Loucy (cell line): Measurements from ENCODE around the gene MYT1.
A peak's percentile ranks its signal among the peaks of the same experiment; 100 is the strongest.

ENCODE experiments used
- H2AFZ ChIP-seq: fragments of 200-600 bp; sonication (generic); 2 replicates; pipeline ENCODE4 v1.6.0; 2016; ENCODE audit warnings: antibody characterized with exemption, mild to moderate bottlenecking, low read length, moderate library complexity
- H3F3A ChIP-seq: fragments of 200-600 bp; 2 replicates; pipeline ENCODE4 v1.6.0; 2016; ENCODE audit warnings: antibody characterized with exemption, low read depth, mild to moderate bottlenecking
- H3K27me3 ChIP-seq: fragments of 200-600 bp; sonication (generic); 2 replicates; pipeline ENCODE4 v1.6.1; 2014; ENCODE audit warnings: low read length, mild to moderate bottlenecking; ENCODE audit not compliant: insufficient read depth, poor library complexity, severe bottlenecking
- H3K36me3 ChIP-seq: fragments of 200-600 bp; sonication (generic); 2 replicates; pipeline ENCODE4 v1.6.1; 2016; ENCODE audit warnings: low read length; ENCODE audit not compliant: insufficient read depth
- H3K4me1 ChIP-seq: fragments of 200-600 bp; sonication (generic); 2 replicates; pipeline ENCODE4 v1.5.1; 2014; ENCODE audit warnings: low read length, mild to moderate bottlenecking; ENCODE audit not compliant: insufficient read depth, poor library complexity, severe bottlenecking
- H3K4me2 ChIP-seq: fragments of 200-600 bp; sonication (generic); 2 replicates; pipeline ENCODE4 v1.6.0; 2014; ENCODE audit warnings: antibody characterized with exemption, low read length, low read depth, mild to moderate bottlenecking; ENCODE audit not compliant: poor library complexity, severe bottlenecking
- H3K4me3 ChIP-seq: fragments of 200-600 bp; sonication (generic); 2 replicates; pipeline ENCODE4 v1.5.1; 2014; ENCODE audit warnings: low read length, mild to moderate bottlenecking, mixed read lengths; ENCODE audit not compliant: poor library complexity, severe bottlenecking
- H3K79me2 ChIP-seq: fragments of 200-600 bp; sonication (generic); 2 replicates; pipeline ENCODE4 v1.6.1; 2014; ENCODE audit warnings: low read length; ENCODE audit not compliant: insufficient read depth
- H3K9ac ChIP-seq: fragments of 200-600 bp; sonication (generic); 2 replicates; pipeline ENCODE4 v1.6.0; 2014; ENCODE audit warnings: mild to moderate bottlenecking, low read depth, low read length, moderate library complexity; ENCODE audit not compliant: poor library complexity, severe bottlenecking
- H3K9me2 ChIP-seq: fragments of 200-600 bp; sonication (generic); replicated peaks from 2 replicates; pipeline ENCODE4 v1.6.1; 2016; ENCODE audit warnings: low read depth, low read length, mixed read lengths
- H3K9me3 ChIP-seq: fragments of 200-600 bp; sonication (generic); 2 replicates; pipeline ENCODE4 v1.6.1; 2014; ENCODE audit warnings: mild to moderate bottlenecking, antibody characterized with exemption, low read length, low read depth; ENCODE audit not compliant: insufficient read depth
- H4K20me1 ChIP-seq: fragments of 200-600 bp; sonication (generic); 2 replicates; pipeline ENCODE4 v1.6.0; 2014; ENCODE audit warnings: antibody characterized with exemption, low read length, mild to moderate bottlenecking; ENCODE audit not compliant: insufficient read depth, poor library complexity, severe bottlenecking
- EZH2phosphoT487 ChIP-seq: fragments of 200-600 bp; IDR thresholded peaks from 2 replicates; pipeline ENCODE4 v1.6.1; 2018; ENCODE audit warnings: antibody characterized with exemption, mild to moderate bottlenecking, moderate library complexity, borderline replicate concordance
- TF ChIP-seq, protein P1 (sequence below): fragments of 200-600 bp; sonication (generic); conservative IDR thresholded peaks from 2 replicates; pipeline ENCODE4 v1.5.1; 2014; ENCODE audit warnings: mild to moderate bottlenecking, antibody characterized with exemption, low read length

The MYT1 gene

GRCh38 chr20:64140061-64140931 is 24.0 kb upstream of the MYT1 start:
- Histone ChIP-seq H3K9ac (no peak overlapping the region), H3K4me3 (no peak overlapping the region), H3K4me2 (no peak overlapping the region), H3K9me3 (peaks cover 13% of the 10 kb centered on the region; the same call in 1 of the 2 replicates), H4K20me1 (no peaks in the 10 kb centered on the region), H3K79me2 (no peaks in the 10 kb centered on the region), H3K9me2 (no peaks in the 10 kb centered on the region), H2AFZ (no peak overlapping the region), H3F3A (no peaks in the 10 kb centered on the region), H3K36me3 (no peaks in the 10 kb centered on the region), H3K4me1 (peaks cover 11% of the 10 kb centered on the region), H3K27me3 (no peaks in the 10 kb centered on the region)
- TF ChIP-seq, protein P1, sequence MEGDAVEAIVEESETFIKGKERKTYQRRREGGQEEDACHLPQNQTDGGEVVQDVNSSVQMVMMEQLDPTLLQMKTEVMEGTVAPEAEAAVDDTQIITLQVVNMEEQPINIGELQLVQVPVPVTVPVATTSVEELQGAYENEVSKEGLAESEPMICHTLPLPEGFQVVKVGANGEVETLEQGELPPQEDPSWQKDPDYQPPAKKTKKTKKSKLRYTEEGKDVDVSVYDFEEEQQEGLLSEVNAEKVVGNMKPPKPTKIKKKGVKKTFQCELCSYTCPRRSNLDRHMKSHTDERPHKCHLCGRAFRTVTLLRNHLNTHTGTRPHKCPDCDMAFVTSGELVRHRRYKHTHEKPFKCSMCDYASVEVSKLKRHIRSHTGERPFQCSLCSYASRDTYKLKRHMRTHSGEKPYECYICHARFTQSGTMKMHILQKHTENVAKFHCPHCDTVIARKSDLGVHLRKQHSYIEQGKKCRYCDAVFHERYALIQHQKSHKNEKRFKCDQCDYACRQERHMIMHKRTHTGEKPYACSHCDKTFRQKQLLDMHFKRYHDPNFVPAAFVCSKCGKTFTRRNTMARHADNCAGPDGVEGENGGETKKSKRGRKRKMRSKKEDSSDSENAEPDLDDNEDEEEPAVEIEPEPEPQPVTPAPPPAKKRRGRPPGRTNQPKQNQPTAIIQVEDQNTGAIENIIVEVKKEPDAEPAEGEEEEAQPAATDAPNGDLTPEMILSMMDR, result no peak
- TF ChIP-seq EZH2phosphoT487, result no peak

DNA sequence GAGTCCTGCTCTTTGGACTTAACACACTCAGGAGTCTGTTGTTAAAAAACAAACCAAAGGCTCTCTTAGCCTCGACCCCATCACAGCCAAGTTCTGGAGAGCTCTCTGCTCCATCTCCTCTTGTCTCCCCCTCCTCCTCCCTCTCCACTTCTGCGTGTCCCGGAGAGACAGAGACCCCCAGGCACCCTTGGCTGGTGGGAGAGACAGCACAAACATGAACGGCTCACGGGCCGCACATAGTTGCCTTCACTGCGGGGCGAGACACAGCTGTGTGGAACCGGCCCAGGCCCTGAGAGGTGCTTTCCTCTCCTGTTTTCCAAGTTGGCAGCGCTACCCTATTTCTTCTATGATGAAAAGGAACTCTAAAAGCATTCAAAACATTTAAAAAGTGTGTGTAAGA is 23.3 kb upstream of the MYT1 start:
- H3F3A ChIP-seq, result no peaks in the 10 kb centered on the region
- no peak overlapping the region for H3K4me3 ChIP-seq
- no peaks in the 10 kb centered on the region for H3K79me2 ChIP-seq
- no peak overlapping the region for H3K9ac ChIP-seq
- peaks cover 19% of the 10 kb centered on the region; the same call in 1 of the 2 replicates for H3K9me3 ChIP-seq
- TF ChIP-seq, protein P1, result no peak
- TF ChIP-seq EZH2phosphoT487, result no peak
- H3K4me1 ChIP-seq, result peaks cover 11% of the 10 kb centered on the region
- no peaks in the 10 kb centered on the region for H3K27me3 ChIP-seq
- no peaks in the 10 kb centered on the region for H4K20me1 ChIP-seq
- H2AFZ ChIP-seq, result no peak overlapping the region
- no peaks in the 10 kb centered on the region for H3K9me2 ChIP-seq
- no peak overlapping the region for H3K4me2 ChIP-seq
- H3K36me3 ChIP-seq, result no peaks in the 10 kb centered on the region

DNA sequence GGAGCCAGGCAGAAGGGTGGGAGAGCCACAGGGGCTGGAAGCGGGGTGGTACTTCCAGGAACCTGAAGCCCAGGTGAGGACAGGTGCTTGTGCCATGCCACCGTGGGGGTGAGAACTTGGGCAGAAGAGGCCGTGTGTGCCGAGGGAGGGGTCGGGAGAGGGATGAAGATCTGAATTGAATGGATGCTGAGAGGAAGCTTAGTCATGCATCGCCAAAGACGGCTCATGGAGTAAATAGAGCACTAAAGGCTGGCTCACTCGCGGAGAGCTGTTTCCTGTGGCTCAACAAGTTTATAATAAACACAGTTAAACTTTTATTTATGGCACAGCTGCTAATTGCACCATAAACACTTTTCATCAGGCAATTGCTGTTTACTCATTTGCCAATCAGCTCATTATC is 21.7 kb upstream of the MYT1 start:
- Histone ChIP-seq H2AFZ (no peak overlapping the region), H3K4me2 (peak overlapping the region; percentile 24), H3K9ac (no peak overlapping the region), H3F3A (no peaks in the 10 kb centered on the region), H3K9me3 (peaks cover 28% of the 10 kb centered on the region; the same call in 1 of the 2 replicates), H3K27me3 (no peaks in the 10 kb centered on the region), H3K79me2 (no peaks in the 10 kb centered on the region), H3K4me3 (no peak overlapping the region), H4K20me1 (no peaks in the 10 kb centered on the region), H3K4me1 (peaks cover 11% of the 10 kb centered on the region), H3K9me2 (no peaks in the 10 kb centered on the region), H3K36me3 (no peaks in the 10 kb centered on the region)
- TF ChIP-seq EZH2phosphoT487, result no peak
- TF ChIP-seq, protein P1, result no peak
